Stimulated activated CD8-positive, alpha-beta memory T cell treated with anti-CD3 and anti-CD28 coated beads, Interleukin-12 subunit alpha, Interleukin-12 subunit beta, amount 100 ng/mL, for 1 hour (primary cell): ENCODE data around the gene FOXO6.

Source experiments
- DNase-seq: peaks from one replicate; pipeline ENCODE4 v3.0.0-alpha.2; 2020; ENCODE audit warnings: low read depth

FOXO6 gene

DNA sequence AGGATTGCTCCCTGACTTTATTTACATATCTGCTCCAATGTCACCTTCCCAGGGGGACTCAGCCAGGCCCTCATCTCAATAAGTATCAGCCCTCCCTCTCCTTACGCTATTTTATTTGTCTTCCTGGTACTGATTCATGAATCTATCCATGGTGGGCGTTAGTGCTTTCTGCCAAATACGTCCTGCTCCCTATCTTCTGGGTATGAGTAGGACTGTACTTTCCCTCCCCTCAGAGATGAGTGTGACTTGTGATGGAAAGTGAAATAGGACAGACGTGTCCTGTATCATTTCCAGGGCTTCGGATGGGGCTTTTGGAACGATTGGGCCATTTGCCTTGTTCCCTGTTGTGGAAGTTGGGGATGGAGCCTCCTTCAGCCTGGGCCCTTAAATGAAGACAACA lies 47.5 kb downstream of the FOXO6 start:
- DNase-seq: no peak

DNA sequence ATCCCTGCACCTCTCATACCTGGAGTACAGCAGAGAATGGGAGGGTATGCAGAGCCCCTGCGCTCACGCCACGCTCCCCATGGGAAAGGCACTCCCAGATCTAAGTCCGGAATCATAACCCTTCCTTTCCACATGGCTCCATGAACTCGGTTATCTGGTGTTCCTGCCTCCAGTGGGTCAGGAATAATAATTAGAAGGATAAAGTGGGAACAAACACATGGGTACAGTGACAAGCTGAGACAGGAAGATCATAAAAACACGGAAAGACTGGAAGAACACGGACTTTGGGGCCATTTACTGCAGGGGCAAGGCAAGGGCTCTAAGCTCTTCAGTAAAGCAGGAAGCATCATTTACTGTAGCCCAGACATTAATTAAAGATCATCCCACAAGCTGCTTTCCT lies 48.6 kb downstream of the FOXO6 start:
- no peak for DNase-seq

- DNase-seq: no peak
These were observed 49.2 kb downstream of the FOXO6 start for GRCh38 chr1:41410462-41410861.

GRCh38 chr1:41411229-41411628 lies 50.0 kb downstream of the FOXO6 start:
- DNase-seq: no peak

- no peak for DNase-seq
These were observed 51.5 kb downstream of the FOXO6 start for GRCh38 chr1:41412748-41413147.

GRCh38 chr1:41413748-41414281 lies 52.6 kb downstream of the FOXO6 start:
- no peak for DNase-seq

GRCh38 chr1:41414296-41414695 lies 53.1 kb downstream of the FOXO6 start:
- no peak for DNase-seq

GRCh38 chr1:41414716-41415306 lies 53.6 kb downstream of the FOXO6 start:
- no peak for DNase-seq

DNA sequence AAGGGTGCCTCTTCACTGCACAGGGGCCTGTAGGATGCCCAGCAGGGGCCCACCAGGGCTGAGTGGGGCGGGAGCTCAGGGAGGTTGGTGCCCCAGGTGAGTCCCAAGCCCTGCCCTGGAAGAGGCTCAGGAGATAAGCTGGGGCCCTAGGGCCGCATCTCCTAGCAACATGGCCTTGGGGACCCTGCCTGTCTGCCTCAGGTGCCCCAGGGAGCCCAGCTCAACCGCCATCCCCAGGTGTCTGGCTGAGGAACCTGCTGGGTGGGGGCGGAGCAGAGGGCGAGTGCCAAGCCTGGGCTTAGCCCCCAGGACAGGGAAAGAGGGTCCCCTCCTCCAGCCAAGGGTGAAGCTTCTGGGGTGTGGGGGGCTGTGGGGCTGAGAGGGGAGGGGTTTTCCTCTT lies 54.8 kb downstream of the FOXO6 start:
- DNase-seq: no peak

- peak; percentile 40 for DNase-seq
These were observed 55.5 kb downstream of the FOXO6 start for GRCh38 chr1:41416552-41417334.

GRCh38 chr1:41417335-41417682 lies 56.1 kb downstream of the FOXO6 start:
- DNase-seq: no peak

DNA sequence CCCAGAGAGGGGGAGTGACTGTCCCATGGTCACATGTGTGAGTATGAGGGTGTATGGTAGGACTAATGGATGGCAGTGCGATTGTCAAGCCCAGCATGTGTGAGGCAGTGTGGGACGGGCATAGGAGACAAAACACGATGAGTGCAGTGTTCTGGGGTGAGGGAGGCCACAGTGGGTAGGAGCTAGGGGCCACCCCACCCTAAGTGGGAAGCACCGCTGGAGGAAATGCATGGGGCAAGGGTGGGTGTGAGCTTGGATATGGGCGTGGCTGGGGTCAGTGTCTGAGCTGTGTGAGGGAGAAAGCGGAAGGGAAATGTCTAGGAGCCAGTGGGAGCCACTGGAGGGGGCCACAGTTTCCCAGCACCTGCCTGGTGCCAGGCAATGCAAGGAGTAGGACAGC lies 56.5 kb downstream of the FOXO6 start:
- no peak for DNase-seq

GRCh38 chr1:41418857-41419583 lies 57.8 kb downstream of the FOXO6 start:
- no peak for DNase-seq

DNA sequence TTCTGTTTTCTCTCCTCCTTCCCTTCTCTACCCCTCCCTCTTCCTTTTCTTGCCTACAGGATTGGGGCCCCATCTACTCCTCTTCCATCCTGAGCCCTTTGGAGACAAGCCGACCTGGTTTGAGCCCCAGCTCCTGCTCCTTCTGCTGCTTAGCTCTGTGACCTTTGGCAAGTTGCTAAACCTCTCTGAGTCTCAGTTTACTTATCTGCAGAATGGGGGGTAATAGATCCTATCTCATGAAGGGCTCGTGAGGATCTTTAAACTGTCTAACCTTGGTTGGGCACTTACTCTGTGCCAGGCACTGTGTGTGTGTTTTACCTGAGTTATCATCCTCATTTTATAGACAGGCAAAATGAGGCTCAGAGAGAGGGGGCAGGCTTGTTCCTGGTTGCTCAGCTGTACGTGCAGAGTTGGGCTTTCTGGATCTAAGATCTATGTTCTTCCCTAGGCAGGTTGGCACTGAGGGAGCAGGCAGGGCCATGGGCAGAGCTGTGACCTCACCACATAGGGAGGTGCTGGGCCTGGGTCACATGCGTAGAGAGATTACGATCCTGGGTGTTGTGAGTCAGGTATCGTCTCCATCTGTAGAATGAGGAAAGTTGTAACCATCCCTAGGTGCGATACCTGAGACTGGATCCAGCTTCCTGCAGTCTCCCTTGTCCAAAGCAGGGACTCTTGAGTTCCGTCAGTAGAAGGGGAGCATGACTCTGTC lies 58.5 kb downstream of the FOXO6 start:
- DNase-seq: no peak

GRCh38 chr1:41420351-41420750 lies 59.1 kb downstream of the FOXO6 start:
- no peak for DNase-seq

GRCh38 chr1:41420860-41421259 lies 59.6 kb downstream of the FOXO6 start:
- no peak for DNase-seq

GRCh38 chr1:41422306-41422705 lies 61.1 kb downstream of the FOXO6 start:
- DNase-seq: no peak

GRCh38 chr1:41423511-41424191 lies 62.4 kb downstream of the FOXO6 start:
- no peak for DNase-seq

GRCh38 chr1:41424581-41425118 lies 63.4 kb downstream of the FOXO6 start:
- no peak for DNase-seq

DNA sequence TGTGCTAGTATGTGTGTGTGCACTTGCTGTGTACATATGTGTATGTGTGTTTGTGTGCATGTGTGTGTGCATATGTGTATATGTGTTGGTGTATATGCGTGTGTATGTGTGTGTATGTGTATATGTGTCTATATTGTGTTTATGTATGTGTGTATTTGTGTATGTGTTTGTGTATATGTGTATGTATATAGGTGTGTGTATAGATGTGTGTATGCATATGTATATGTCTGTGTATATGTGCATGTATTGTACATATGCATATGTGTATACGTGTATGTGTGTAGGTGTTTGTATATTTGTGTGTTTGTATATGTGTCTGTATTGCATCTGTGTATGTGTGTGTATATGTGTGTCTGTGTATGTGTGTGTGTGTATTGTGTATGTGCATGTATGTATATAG lies 64.1 kb downstream of the FOXO6 start:
- no peak for DNase-seq

DNA sequence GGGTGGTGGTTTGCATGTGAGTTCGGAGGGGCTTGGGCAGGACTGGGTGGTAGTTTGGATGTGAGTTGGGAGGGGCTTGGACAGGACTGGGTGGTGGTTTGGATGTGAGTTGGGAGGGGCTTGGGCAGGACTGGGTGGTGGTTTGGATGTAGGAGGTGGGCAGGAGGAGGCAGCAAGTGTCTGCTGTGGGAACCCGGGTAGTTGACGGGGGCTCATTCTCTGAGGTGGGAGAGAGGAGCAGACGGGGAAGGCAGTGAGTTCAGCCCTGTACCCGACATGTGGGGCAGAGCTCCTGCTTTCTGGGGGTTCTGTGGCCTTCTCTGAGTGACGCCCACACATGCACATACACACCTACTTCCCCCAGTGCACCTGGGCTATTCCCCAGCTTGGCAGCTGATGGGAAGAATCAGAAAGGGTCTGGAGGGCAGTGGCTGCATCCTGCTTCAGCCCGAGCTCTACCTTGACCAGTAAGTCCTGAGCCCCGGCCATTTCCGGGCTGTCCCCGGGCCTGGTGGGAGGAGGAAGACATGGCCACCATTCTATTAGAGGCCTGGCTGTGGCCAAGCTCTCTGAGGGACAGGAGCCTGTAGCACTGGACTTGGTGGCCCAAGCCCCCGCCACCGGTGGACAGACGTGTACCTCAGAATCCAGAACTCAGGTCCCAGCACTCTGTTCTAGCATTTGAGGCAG lies 65.1 kb downstream of the FOXO6 start:
- no peak for DNase-seq
